Left lung (tissue), 10 donors: Measurements from ENCODE around the gene HYDIN. TPM values are rescaled to one million over a fixed set of nuclear protein-coding genes. Genes with fewer than 3 reads are reported as not detected.

Experiments
- ATAC-seq: fragments of 200-7000 bp; cut with Tn5 transposase; one replicate; pipeline ENCODE4 v1.9.1; 2020; ENCODE audit warnings: moderate library complexity
- DNase-seq, 4 donors: peaks; one replicate each; pipeline ENCODE4 v3.0.0-alpha.2; 2013 to 2020
- H3K27ac ChIP-seq, 2 donors: fragments of 200-600 bp; sonication (generic) in 1 of 2; one replicate each; pipeline versions ENCODE4 v1.5.0 to v1.8.0; 2020 to 2021
- H3K27me3 ChIP-seq, 2 donors: fragments of 200-600 bp; sonication (generic) in 1 of 2; one replicate each; pipeline versions ENCODE4 v1.5.0 to v1.8.0; 2020 to 2021
- H3K36me3 ChIP-seq, 2 donors: fragments of 200-600 bp; sonication (generic) in 1 of 2; one replicate each; pipeline versions ENCODE4 v1.5.0 to v1.8.0; 2020 to 2021
- H3K4me1 ChIP-seq, 2 donors: fragments of 200-600 bp; one replicate each; pipeline ENCODE4 v1.8.0; 2021
- H3K4me3 ChIP-seq, 2 donors: fragments of 200-600 bp; sonication (generic) in 1 of 2; one replicate each; pipeline versions ENCODE4 v1.5.0 to v1.8.0; 2020 to 2021; ENCODE audit warnings: mild to moderate bottlenecking in 1 of 2
- H3K9me3 ChIP-seq, 2 donors: fragments of 200-600 bp; sonication (generic) in 1 of 2; one replicate each; pipeline versions ENCODE4 v1.5.0 to v1.8.0; 2020 to 2021
- intact Hi-C, 2 donors: fragments of 100-400 bp; cut with DNase I; formaldehyde crosslinking; loops; one replicate each; pipeline versions ENCODE4 v1.11.2 to v1.14.2; 2022
- polyA plus RNA-seq, 6 donors: library from polyadenylated mRNA; unstranded; fragments of 120-200 nt; gene quantifications; one replicate each; pipeline ENCODE4 v1.2.1, GENCODE V29; 2013; ENCODE audit not compliant: insufficient read length in 6 of 6
- total RNA-seq, 2 donors: library from RNA; stranded (reverse); fragmentation: NEBNext Ultra II Directional; extraction: Animal tissue kit (Norgen Biotek cat#: 25700); gene quantifications; one replicate each; pipeline ENCODE4 v1.2.1, GENCODE V29; 2021
- TF ChIP-seq, protein P1 (sequence below), 2 donors: fragments of 200-600 bp; sonication (generic) in 1 of 2; IDR thresholded peaks; one replicate each; pipeline versions ENCODE4 v1.5.0 to v1.8.0; 2021; ENCODE audit warnings: antibody characterized with exemption in 2 of 2
- donor health status: DM: no; HTN: yes; CAD: no.
- donor health status: DM: no; HTN: no; CAD: no.

HYDIN gene
- total and polyA plus RNA-seq, 8 donors, result 3.3 to 16.8 (median 12.4) TPM

DNA sequence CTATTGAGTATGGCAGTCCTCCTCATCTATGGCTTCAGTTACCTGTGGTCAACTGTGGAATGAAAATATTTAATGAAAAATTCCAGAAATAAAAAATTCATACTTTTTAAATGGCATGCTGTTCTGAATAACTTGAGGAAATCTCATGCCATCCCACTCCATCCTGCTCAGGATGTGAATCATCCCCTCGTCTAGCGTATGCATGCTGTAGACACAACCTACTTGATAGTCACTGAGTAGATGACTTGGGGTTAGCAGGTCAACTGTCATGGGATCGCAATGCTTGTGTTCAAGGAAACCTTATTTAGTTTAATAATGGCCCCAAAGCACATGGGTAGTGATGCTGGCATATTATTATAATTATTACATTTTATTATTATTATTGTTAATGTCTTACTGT, 424.7 kb downstream of the HYDIN start:
- Histone ChIP-seq H3K27me3 (peaks cover 0 to 29% of the 10 kb centered on the region in 2 donors), H3K36me3 (no peaks in the 10 kb centered on the region), H3K4me1 (no peaks in the 10 kb centered on the region), H3K4me3 (no peak overlapping the region), H3K9me3 (no peaks in the 10 kb centered on the region), H3K27ac (no peak overlapping the region)
- intact Hi-C loops, result no loop called here
- DNase-seq (no peak), ATAC-seq (no peak)
- TF ChIP-seq, protein P1, sequence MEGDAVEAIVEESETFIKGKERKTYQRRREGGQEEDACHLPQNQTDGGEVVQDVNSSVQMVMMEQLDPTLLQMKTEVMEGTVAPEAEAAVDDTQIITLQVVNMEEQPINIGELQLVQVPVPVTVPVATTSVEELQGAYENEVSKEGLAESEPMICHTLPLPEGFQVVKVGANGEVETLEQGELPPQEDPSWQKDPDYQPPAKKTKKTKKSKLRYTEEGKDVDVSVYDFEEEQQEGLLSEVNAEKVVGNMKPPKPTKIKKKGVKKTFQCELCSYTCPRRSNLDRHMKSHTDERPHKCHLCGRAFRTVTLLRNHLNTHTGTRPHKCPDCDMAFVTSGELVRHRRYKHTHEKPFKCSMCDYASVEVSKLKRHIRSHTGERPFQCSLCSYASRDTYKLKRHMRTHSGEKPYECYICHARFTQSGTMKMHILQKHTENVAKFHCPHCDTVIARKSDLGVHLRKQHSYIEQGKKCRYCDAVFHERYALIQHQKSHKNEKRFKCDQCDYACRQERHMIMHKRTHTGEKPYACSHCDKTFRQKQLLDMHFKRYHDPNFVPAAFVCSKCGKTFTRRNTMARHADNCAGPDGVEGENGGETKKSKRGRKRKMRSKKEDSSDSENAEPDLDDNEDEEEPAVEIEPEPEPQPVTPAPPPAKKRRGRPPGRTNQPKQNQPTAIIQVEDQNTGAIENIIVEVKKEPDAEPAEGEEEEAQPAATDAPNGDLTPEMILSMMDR (IDR thresholded peaks at IDR 0.05), result no peak

DNA sequence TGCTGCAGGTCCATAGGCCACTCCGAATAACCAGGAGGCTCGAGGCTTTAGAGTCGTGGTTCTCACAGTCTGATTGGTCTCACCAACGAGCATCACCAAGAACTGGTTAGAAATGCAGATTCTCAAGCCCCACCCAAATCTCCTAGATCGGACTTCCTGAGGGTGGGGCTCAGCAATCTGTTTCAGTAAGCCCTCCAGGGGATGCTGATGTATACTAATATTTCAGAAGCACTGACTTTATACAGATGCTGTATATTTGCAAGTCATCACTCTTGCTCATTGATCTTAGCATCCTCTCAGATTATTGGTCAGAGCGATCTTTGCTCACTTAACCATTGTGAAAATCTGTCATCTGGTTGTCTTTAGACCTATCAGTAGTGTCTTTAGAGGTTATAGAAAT, 425.1 kb downstream of the HYDIN start:
- Histone ChIP-seq H3K4me1 (peaks cover under 1 to 1% of the 10 kb centered on the region in 2 donors), H3K36me3 (no peaks in the 10 kb centered on the region), H3K27ac (peak overlapping the region in 1 of 2 donors; percentile 61), H3K27me3 (peaks cover 0 to 29% of the 10 kb centered on the region in 2 donors), H3K4me3 (no peak overlapping the region), H3K9me3 (no peaks in the 10 kb centered on the region)
- TF ChIP-seq, protein P1 (IDR thresholded peaks at IDR 0.05), result no peak
- ATAC-seq (no peak), DNase-seq (no peak)
- intact Hi-C loops, result no loop called here

DNA sequence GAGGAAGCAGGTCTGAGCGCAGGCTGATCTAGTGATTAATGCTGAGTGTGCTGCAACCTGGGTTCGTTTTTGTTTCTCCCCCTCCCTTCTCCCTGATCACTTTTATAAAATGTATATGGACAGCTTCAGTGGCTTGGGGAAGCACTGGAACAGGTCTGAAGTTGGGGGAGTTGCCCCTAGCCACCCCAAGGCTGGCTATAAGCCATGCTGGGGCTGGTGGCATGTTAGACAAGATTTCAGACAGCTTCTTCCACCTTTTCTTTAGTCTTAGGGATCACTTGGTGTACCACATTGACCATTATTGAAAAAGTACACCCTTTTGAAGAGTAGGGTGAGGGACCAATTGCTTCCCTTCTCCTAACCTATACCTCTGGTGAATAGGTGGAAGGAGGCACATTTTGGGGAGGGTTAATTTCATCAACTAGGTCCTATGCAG, 425.8 kb downstream of the HYDIN start:
- Histone ChIP-seq H3K9me3 (no peaks in the 10 kb centered on the region), H3K36me3 (no peaks in the 10 kb centered on the region), H3K27me3 (peaks cover 0 to 29% of the 10 kb centered on the region in 2 donors), H3K27ac (peak overlapping the region in 1 of 2 donors; percentile 61), H3K4me3 (no peak overlapping the region), H3K4me1 (peaks cover 7 to 8% of the 10 kb centered on the region in 2 donors)
- DNase-seq (no peak), ATAC-seq (no peak)
- TF ChIP-seq, protein P1 (IDR thresholded peaks at IDR 0.05), result no peak
- intact Hi-C loops, result no loop called here

DNA sequence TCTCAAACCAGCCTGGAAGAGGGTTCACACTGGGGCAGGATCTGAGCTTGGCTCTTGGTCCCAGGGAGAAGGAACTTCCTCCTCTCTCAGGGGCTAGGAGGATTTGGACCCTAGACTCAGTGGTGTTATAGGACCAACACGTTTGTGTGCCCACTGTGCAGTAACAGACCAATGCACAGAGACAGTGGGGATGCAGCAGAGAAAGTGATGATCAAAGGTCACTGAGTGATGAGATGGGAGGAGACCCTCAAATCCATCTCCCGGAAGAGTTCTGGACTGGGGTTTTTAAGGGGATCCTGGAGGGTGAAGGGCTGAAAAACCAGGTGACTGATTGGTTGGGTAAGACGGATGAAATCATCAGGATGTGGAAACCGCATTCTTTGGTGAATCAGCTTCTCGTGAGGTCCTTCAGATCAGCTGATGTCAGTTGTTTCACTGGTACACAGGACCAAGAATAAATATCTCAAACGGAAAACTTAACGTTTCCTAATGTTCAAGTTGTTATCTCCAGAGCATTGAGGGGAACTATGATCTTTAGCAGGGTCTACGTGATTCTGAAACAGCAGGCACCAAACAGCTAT, 426.3 kb downstream of the HYDIN start:
- intact Hi-C loops, result no loop called here
- Histone ChIP-seq H3K4me3 (no peak overlapping the region), H3K27me3 (peaks cover 0 to 24% of the 10 kb centered on the region in 2 donors), H3K27ac (peak overlapping the region in 1 of 2 donors; percentile 61), H3K36me3 (no peaks in the 10 kb centered on the region), H3K9me3 (no peaks in the 10 kb centered on the region), H3K4me1 (peaks cover 10 to 13% of the 10 kb centered on the region in 2 donors)
- ATAC-seq (no peak), DNase-seq (no peak)
- TF ChIP-seq, protein P1 (IDR thresholded peaks at IDR 0.05), result no peak

DNA sequence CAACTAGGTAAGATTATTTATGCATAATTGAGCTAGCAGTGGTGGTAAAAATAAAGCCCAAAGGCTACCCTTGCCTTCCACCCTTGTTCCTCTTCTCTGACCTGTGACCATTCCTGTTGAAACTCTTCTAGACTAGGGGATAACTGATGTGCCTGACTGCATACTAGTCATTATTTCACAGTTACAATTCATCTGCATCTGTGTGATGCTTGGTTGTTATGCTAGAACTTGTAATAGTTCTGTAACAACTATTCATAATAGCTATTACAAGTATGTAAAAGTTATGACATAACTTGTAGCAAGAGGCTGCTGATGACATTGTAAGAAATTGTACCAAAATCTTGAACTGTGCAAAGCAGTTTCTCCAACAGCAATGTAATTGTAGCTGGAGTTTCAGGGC, 427.2 kb downstream of the HYDIN start:
- Histone ChIP-seq H3K4me1 (peaks cover 10 to 21% of the 10 kb centered on the region in 2 donors), H3K27ac (no peak overlapping the region), H3K4me3 (no peak overlapping the region), H3K36me3 (no peaks in the 10 kb centered on the region), H3K27me3 (peaks cover 0 to 17% of the 10 kb centered on the region in 2 donors), H3K9me3 (no peaks in the 10 kb centered on the region)
- intact Hi-C loops, result no loop called here
- ATAC-seq (no peak), DNase-seq (no peak)
- TF ChIP-seq, protein P1 (IDR thresholded peaks at IDR 0.05), result no peak
